GM12865 (cell line): ENCODE measurements around the gene MKNK1.

Experiments
- DNase-seq: peaks from one replicate; pipeline ENCODE4 v3.0.0; 2010; ENCODE audit warnings: low read depth
- H3K4me3 ChIP-seq: 2 replicates; pipeline ENCODE4 v1.5.1; 2011; ENCODE audit warnings: mild to moderate bottlenecking, low read depth, low read length, control low read depth
- TF ChIP-seq, protein P1 (sequence below): IDR thresholded peaks from 2 replicates; pipeline ENCODE4 v1.5.1; 2011; ENCODE audit warnings: low read length, control low read depth, low read depth, inconsistent platforms; ENCODE audit not compliant: insufficient read depth; ENCODE audit errors: missing control alignments

The MKNK1 gene

DNA sequence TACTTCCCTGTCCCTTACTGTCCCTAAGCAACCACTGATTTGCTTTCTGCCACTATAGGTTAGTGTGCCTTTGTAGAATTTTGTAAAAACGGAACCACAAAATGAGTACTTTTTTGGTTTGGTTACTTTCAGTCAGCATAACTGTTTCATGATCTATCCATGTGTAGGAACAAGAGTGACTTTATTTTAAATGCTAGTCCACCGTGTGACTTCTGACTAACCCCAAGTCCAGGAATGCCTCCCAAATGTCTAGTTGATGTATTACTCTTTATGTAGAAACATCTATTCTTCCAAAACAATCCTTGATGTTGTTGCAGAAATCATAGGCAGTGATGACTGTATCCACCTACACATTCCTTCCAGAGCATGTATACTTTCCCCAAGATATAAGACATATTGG lies 42.8 kb upstream of the MKNK1 start:
- TF ChIP-seq, protein P1, sequence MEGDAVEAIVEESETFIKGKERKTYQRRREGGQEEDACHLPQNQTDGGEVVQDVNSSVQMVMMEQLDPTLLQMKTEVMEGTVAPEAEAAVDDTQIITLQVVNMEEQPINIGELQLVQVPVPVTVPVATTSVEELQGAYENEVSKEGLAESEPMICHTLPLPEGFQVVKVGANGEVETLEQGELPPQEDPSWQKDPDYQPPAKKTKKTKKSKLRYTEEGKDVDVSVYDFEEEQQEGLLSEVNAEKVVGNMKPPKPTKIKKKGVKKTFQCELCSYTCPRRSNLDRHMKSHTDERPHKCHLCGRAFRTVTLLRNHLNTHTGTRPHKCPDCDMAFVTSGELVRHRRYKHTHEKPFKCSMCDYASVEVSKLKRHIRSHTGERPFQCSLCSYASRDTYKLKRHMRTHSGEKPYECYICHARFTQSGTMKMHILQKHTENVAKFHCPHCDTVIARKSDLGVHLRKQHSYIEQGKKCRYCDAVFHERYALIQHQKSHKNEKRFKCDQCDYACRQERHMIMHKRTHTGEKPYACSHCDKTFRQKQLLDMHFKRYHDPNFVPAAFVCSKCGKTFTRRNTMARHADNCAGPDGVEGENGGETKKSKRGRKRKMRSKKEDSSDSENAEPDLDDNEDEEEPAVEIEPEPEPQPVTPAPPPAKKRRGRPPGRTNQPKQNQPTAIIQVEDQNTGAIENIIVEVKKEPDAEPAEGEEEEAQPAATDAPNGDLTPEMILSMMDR = no peak
- DNase-seq = no peak
- H3K4me3 ChIP-seq = no peak overlapping the region

DNA sequence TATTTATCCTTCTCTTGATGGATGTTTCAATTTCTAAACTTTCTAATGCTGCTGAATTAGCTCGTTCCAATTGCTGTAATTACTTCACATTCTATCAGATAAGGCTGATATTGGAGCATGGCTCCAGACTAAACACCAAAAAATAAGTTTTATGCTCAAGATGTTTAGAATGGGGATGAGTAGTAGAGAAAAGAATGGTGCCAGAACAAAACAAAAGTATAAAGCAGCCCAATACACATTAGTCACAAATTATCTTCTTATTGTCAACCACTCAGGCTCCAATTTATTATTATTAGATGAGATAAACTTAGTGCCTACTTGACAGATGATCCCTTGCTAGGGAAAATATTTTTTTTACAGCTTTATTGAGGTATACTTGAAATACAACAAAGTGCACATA lies 42.3 kb upstream of the MKNK1 start:
- TF ChIP-seq, protein P1 = no peak
- H3K4me3 ChIP-seq = no peak overlapping the region
- DNase-seq = no peak

DNA sequence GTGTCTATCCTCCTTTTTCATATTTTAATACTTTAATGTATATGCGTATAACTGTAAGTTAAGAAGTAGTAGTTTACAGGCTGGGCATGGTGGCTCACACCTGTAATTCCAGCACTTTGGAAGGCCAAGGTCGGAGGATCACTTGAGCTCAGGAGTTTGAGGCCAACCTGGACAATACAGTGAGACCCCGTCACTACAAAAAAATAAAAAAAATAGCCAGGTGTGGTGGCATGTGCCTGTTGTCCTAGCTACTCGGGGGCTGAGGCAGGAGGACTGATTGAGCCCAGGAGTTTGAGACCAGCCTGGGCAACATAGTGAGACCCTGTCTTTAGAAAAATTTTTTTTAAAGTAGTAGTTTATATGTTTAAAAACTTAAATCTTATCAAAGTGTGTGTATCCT lies 41.7 kb upstream of the MKNK1 start:
- TF ChIP-seq, protein P1 = no peak
- H3K4me3 ChIP-seq = no peak overlapping the region
- DNase-seq = no peak

DNA sequence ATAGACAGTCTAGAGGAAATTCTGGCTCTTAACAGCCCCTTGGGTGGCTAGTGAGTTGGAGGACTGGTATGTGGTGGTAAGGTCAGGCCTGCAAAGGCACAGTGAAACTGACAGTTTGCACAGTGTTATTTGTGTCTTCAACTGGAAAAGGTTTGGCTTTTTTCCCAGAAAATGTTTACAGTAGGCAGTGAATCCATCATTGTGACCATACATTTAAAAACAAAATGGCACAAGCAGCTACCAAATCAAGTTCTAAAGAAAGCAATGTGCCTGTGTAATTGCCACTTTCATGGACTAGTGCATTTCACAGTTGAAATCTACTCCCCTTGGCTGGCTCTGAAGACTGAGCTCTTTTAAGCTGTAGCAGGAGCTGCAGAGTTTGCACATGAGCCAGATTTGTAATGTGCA lies 39.3 kb upstream of the MKNK1 start:
- no peak for DNase-seq

DNA sequence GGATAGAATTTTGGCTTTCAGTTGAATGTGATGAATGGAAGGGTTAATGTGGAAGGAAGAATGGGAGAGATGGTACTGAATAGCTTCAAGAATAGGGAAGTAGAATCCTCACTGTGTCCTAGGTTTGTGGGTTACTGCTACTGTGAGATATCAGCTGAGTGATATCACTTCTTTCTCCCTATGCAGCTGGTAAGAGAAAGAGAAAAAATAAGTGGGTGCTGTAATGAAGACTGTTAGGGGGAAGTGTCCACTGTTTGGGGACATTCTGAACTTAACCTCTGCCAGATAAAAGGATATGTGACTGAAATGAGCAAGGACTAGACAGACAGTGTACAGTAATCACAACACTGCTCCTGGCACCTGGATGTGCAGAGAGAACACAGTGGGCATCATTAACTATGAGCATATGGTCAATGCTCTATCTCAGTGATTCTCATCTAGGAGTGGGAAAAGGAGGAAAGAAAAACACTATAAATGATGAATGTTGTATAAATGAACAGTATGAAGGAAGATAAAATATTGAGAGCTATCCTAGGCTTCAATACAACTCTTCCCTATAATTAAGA lies 38.1 kb upstream of the MKNK1 start:
- H3K4me3 ChIP-seq = no peak overlapping the region
- no peak for DNase-seq
- TF ChIP-seq, protein P1 = no peak

More for the DNA sequence above, 39.3 kb upstream of the MKNK1 start:
- TF ChIP-seq, protein P1 = no peak
- H3K4me3 ChIP-seq = no peak overlapping the region

DNA sequence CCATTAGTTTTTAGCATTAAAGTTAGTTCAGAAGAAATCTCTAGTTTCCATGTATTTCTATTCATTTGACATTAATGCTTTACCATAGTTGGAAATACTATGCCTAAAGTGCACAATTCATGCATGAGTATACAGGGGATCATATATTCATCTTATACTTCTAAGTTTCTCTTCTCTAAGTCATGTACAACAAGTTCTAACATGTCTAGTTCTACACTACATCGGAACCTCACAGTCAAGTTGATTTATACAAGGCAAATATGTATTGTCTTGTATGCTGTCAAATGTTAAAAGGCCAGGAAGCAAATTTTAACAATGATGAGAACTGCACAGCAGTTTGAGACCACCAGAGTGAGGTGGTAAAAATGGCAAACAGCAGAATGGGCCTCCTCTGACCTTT lies 35.5 kb upstream of the MKNK1 start:
- H3K4me3 ChIP-seq = no peak overlapping the region
- DNase-seq = no peak
- TF ChIP-seq, protein P1 = no peak

DNA sequence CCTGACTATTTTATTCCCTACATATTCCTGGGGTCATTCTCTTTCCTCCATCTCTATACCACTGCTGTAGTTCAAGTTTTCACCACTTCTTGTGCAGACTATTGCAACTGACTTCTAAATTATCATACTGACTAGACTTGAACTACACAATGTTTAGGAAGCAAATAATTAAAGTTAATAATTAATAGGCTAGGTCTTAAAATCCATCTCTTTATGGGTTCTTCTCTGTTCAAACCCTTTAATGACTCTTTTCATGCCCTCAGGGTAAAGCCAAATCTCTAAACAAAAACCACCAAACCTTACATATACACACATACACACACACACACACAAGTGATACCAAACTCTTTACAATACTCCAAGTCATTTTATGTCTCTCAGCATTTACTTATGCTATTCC lies 34.9 kb upstream of the MKNK1 start:
- no peak for DNase-seq
- TF ChIP-seq, protein P1 = no peak
- no peak overlapping the region for H3K4me3 ChIP-seq
